AG09319 (cell line): ENCODE results near the gene MLF2.

Experiments
- DNase-seq: peaks from one replicate; pipeline ENCODE4 v3.0.0-alpha.2; 2010; ENCODE audit warnings: low read depth; ENCODE audit errors: extremely low read depth
- CTCF ChIP-seq: IDR thresholded peaks from 2 replicates; pipeline ENCODE4 v1.5.1; 2011; ENCODE audit warnings: low read depth, mild to moderate bottlenecking, inconsistent platforms, low read length, moderate library complexity

The MLF2 gene

GRCh38 chr12:6788972-6789924 lies 36.3 kb upstream of the MLF2 start, which contains the start of gene CD4:
CD4 (plus strand) TSS chr12:6789528; CDS start chr12:6800139, 10,611 bp downstream.
- no peak for TF ChIP-seq CTCF
- no peak for DNase-seq

GRCh38 chr12:6787309-6787708 lies 34.4 kb upstream of the MLF2 start:
- no peak for TF ChIP-seq CTCF
- no peak for DNase-seq

- no peak for DNase-seq
- TF ChIP-seq CTCF, result no peak
These were observed 33.6 kb upstream of the MLF2 start for GRCh38 chr12:6786416-6787094.

- no peak for DNase-seq
- no peak for TF ChIP-seq CTCF
These were observed 31.8 kb upstream of the MLF2 start for GRCh38 chr12:6784761-6785160.

GRCh38 chr12:6784296-6784695 lies 31.4 kb upstream of the MLF2 start:
- TF ChIP-seq CTCF, result no peak
- no peak for DNase-seq

GRCh38 chr12:6783828-6784227 lies 30.9 kb upstream of the MLF2 start:
- no peak for DNase-seq
- TF ChIP-seq CTCF, result no peak
